DOHH2 (cell line): ENCODE data around the gene OLAH.
"Not testable (repeated sequence)": the region's sequence is repeated elsewhere in the genome, so short reads cannot be mapped to it uniquely, and the experiment has no call there.

Source experiments
- CTCF ChIP-seq: fragments of 200-600 bp; sonication (generic); IDR thresholded peaks from one replicate; pipeline ENCODE4 v1.5.1; 2014; ENCODE audit warnings: antibody characterized with exemption, mild to moderate bottlenecking, low read depth, low read length; ENCODE audit not compliant: poor library complexity, severe bottlenecking
- EZH2phosphoT487 ChIP-seq: fragments of 200-600 bp; sonication (generic); IDR thresholded peaks from 2 replicates; pipeline ENCODE4 v1.6.1; 2017; ENCODE audit warnings: borderline replicate concordance, mild to moderate bottlenecking, antibody characterized with exemption, low read length, moderate library complexity, mixed read lengths

- not testable (repeated sequence) for TF ChIP-seq CTCF, EZH2phosphoT487
Observed at GRCh38 chr10:15023079-15023478, 20.7 kb upstream of the OLAH start.
